A549 (cell line): ENCODE measurements around the gene FAM171A1.

ENCODE experiments used
- GATA3 ChIP-seq: IDR thresholded peaks from 2 replicates; pipeline ENCODE4 v1.6.1; 2012; ENCODE audit warnings: borderline replicate concordance
- TF ChIP-seq, protein P1 (sequence below): fragments of >200 bp; sonication (Bioruptor Twin); formaldehyde crosslinking; IDR thresholded peaks from 3 replicates; pipeline ENCODE4 v1.5.1; 2016

DNA sequence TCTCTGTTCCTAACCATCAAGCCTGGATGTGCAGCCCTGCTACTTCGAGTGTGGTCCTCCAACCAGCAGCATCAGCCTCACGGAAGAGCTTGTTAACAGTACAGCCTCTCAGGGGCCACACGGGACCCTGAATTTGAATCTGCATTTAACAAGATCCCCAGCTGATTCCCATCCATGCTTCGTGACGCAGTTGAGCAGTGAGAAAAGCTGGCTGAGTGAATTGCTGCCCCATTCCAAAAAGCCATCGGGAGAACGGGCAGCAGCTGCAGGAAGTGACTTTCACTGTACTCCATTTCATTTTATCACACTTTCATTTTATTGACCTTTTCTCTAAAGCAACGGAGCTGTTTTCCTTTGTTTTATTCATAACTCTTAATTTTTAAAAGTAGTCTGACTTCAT is 22.5 kb downstream of the FAM171A1 start:
- TF ChIP-seq GATA3 = no peak
- TF ChIP-seq, protein P1, sequence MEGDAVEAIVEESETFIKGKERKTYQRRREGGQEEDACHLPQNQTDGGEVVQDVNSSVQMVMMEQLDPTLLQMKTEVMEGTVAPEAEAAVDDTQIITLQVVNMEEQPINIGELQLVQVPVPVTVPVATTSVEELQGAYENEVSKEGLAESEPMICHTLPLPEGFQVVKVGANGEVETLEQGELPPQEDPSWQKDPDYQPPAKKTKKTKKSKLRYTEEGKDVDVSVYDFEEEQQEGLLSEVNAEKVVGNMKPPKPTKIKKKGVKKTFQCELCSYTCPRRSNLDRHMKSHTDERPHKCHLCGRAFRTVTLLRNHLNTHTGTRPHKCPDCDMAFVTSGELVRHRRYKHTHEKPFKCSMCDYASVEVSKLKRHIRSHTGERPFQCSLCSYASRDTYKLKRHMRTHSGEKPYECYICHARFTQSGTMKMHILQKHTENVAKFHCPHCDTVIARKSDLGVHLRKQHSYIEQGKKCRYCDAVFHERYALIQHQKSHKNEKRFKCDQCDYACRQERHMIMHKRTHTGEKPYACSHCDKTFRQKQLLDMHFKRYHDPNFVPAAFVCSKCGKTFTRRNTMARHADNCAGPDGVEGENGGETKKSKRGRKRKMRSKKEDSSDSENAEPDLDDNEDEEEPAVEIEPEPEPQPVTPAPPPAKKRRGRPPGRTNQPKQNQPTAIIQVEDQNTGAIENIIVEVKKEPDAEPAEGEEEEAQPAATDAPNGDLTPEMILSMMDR = no peak
